ENCODE data around the gene CYSRT1.
A peak's percentile ranks its signal among the peaks of the same experiment; 100 is the strongest.

Gene CYSRT1

GRCh38 chr9:137272241-137273094, 47.5 kb downstream of the CYSRT1 start:
- Mint-ChIP-seq H3K36me3 (peaks cover 8% of the 10 kb centered on the region), H3K27ac (peak overlapping the region; percentile 30), H3K27me3 (no peaks in the 10 kb centered on the region)

GRCh38 chr9:137273095-137273490, 48.1 kb downstream of the CYSRT1 start:
- no peaks in the 10 kb centered on the region for H3K9me3 Mint-ChIP-seq
- H3K27ac Mint-ChIP-seq, result peak overlapping the region; percentile 30
- no peak overlapping the region for H3K4me3 Mint-ChIP-seq
- H3K36me3 Mint-ChIP-seq, result peaks cover 8% of the 10 kb centered on the region
- peaks cover 14% of the 10 kb centered on the region for H3K4me1 Mint-ChIP-seq
- no peaks in the 10 kb centered on the region for H3K27me3 Mint-ChIP-seq

More at GRCh38 chr9:137272241-137273094, 47.5 kb downstream of the CYSRT1 start:
- Mint-ChIP-seq H3K9me3 (no peaks in the 10 kb centered on the region), H3K4me3 (peak overlapping the region; percentile 11), H3K4me1 (peaks cover 14% of the 10 kb centered on the region)

- H3K36me3 Mint-ChIP-seq, result peaks cover 6% of the 10 kb centered on the region
- H3K27ac Mint-ChIP-seq, result no peak overlapping the region
- no peak overlapping the region for H3K4me3 Mint-ChIP-seq
- H3K27me3 Mint-ChIP-seq, result no peaks in the 10 kb centered on the region
- H3K9me3 Mint-ChIP-seq, result no peaks in the 10 kb centered on the region
- peaks cover 14% of the 10 kb centered on the region for H3K4me1 Mint-ChIP-seq
Observed at GRCh38 chr9:137273611-137274320, 48.8 kb downstream of the CYSRT1 start.

- no peaks in the 10 kb centered on the region for H3K36me3 Mint-ChIP-seq
- no peak overlapping the region for H3K4me3 Mint-ChIP-seq
- peak overlapping the region; percentile 2 for H3K27ac Mint-ChIP-seq
- H3K4me1 Mint-ChIP-seq, result peaks cover 14% of the 10 kb centered on the region
- H3K9me3 Mint-ChIP-seq, result no peaks in the 10 kb centered on the region
- H3K27me3 Mint-ChIP-seq, result no peaks in the 10 kb centered on the region
Observed at GRCh38 chr9:137275203-137275587, 50.2 kb downstream of the CYSRT1 start.
